ENCODE data around the gene RAB14. TPM values are rescaled to one million over a fixed set of nuclear protein-coding genes. Genes with fewer than 3 reads are reported as not detected.

RAB14 gene
- total and polyA plus RNA-seq, 2 experiments from 2014 or later = 22.8 to 31.0 TPM

DNA sequence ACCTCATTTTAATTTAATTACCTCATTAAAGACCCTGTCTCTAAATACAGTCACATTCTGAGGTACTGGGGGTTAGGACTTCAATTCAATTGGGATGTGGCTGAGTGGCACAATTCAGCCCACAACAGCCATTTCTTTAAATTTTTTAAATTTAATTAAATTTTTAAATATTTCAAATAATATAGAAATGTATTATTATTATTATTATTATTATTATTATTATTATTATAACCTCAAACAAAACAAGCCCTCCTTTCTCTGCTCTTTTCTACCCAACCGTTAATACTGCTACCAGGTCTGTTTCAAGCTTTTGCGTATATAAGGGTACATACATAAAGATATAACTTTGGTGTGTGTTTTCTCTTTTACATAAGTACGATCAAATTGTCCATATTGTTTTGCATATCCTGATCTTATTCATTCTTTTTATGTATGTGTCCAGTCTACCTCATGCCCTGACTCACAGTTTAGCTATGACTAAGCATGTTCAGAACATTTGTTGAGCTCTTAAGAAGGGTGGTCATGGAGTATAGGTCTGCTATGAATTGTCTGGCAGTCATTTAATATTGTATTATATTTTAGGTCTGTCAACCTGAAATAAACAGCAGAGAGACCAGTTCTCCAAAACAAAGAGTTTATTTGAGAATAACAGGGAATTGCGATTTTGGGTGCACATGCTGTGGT is 16.1 kb upstream of the RAB14 start (continued):
- TF ChIP-seq CREB1 (CRISPR knock-in tag; IDR thresholded peaks at IDR 0.05; ENCODE audit: low read depth) = no peak
- TF ChIP-seq, protein P1, sequence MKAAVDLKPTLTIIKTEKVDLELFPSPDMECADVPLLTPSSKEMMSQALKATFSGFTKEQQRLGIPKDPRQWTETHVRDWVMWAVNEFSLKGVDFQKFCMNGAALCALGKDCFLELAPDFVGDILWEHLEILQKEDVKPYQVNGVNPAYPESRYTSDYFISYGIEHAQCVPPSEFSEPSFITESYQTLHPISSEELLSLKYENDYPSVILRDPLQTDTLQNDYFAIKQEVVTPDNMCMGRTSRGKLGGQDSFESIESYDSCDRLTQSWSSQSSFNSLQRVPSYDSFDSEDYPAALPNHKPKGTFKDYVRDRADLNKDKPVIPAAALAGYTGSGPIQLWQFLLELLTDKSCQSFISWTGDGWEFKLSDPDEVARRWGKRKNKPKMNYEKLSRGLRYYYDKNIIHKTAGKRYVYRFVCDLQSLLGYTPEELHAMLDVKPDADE (IDR thresholded peaks at IDR 0.05) = no peak
- TF ChIP-seq ZNF331 (CRISPR knock-in tag; IDR thresholded peaks at IDR 0.05; ENCODE audit: low read depth) = no peak
- TF ChIP-seq EZH2 (IDR thresholded peaks at IDR 0.05; ENCODE audit: low read depth, unreplicated experiment) = no peak

DNA sequence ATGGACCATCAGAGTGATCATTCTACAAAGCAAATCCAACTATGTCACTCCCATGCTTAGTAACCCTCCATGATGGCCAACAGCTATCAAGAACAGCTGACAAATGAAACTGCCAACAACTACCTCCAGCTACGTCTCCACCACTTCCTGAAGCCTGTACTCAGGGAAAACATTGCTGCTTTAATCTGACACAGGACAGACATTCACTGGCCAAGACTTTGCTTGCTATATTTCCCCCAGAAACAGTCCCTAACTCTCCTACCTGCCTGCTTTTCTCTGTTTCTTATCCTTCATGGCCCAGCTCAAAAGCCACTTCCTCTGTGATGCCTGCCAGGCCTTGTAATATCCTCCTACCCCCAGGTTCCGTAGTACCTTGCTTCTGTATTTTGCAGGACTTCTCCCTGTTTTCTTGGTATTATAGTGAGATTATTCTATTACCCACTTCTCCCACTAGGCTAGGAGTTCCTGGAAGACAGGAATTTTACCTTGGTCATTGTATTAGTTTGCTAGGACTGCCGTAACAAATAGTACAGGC is 14.7 kb upstream of the RAB14 start:
- peaks cover 9% of the 10 kb centered on the region for H3K27me3 Mint-ChIP-seq (ENCODE audit: insufficient read depth, low read depth, poor library complexity)
- peaks cover 3% of the 10 kb centered on the region; the same call in 2 of the 3 replicates for H3K36me3 Mint-ChIP-seq (ENCODE audit: low read depth)
- Histone ChIP-seq H4K20me1 (replicated peaks; ENCODE audit: insufficient read depth) (no peaks in the 10 kb centered on the region), H3K4me2 (no peak overlapping the region), H3K36me3 (ENCODE audit: insufficient read depth) (no peaks in the 10 kb centered on the region), H2AFZ (no peak overlapping the region), H3K4me3 (no peak overlapping the region), H3K27me3 (ENCODE audit: insufficient read depth) (no peaks in the 10 kb centered on the region), H3F3A (replicated peaks; ENCODE audit: low read depth) (no peaks in the 10 kb centered on the region), H3K4me1 (ENCODE audit: insufficient read depth) (peaks cover 25% of the 10 kb centered on the region), H3K9me2 (ENCODE audit: insufficient read depth) (no peaks in the 10 kb centered on the region), H3K27ac (ENCODE audit: low read depth) (no peak overlapping the region), H3K79me2 (replicated peaks; ENCODE audit: insufficient read depth) (no peaks in the 10 kb centered on the region)
- H3K9me3 Mint-ChIP-seq = no peaks in the 10 kb centered on the region; the same call in 2 of the 3 replicates
- no peak overlapping the region for H3K27ac Mint-ChIP-seq
- no peak for ATAC-seq
- no peak for DNase-seq (ENCODE audit: low spot score)
- no peak overlapping the region for H3K4me3 Mint-ChIP-seq
- H3K4me1 Mint-ChIP-seq = peaks cover 24% of the 10 kb centered on the region
- TF ChIP-seq CREB1 (CRISPR knock-in tag; IDR thresholded peaks at IDR 0.05; ENCODE audit: low read depth) = no peak
- no peak for TF ChIP-seq ZNF114 (CRISPR knock-in tag; IDR thresholded peaks at IDR 0.05)
- TF ChIP-seq POLR2AphosphoS5 (IDR thresholded peaks at IDR 0.05; ENCODE audit: low read depth) = no peak
- no peak for TF ChIP-seq STAT1 (IDR thresholded peaks at IDR 0.05; ENCODE audit: unreplicated experiment)
- TF ChIP-seq ZNF331 (CRISPR knock-in tag; IDR thresholded peaks at IDR 0.05; ENCODE audit: low read depth) = no peak
- no peak for TF ChIP-seq JUNB (IDR thresholded peaks at IDR 0.05; ENCODE audit: unreplicated experiment)
- TF ChIP-seq EZH2phosphoT487 (IDR thresholded peaks at IDR 0.05; ENCODE audit: unreplicated experiment) = no peak
- TF ChIP-seq CTCF (conservative IDR thresholded peaks at IDR 0.05; ENCODE audit: low read depth in 2 of 2) = no peak
- no peak for TF ChIP-seq NANOG (IDR thresholded peaks at IDR 0.05; ENCODE audit: borderline replicate concordance)
- TF ChIP-seq, protein P1 (IDR thresholded peaks at IDR 0.05) = no peak
- TF ChIP-seq ZNF462 (CRISPR knock-in tag; IDR thresholded peaks at IDR 0.05) = no peak
